GM12874 (cell line): Measurements from ENCODE around the gene R3HDM4.

Experiments
- CTCF ChIP-seq: IDR thresholded peaks from 2 replicates; pipeline ENCODE4 v1.5.1; 2011; ENCODE audit warnings: low read depth, mild to moderate bottlenecking, control low read depth, low read length, moderate library complexity; ENCODE audit not compliant: insufficient read depth

R3HDM4 gene

GRCh38 chr19:950352-951066 lies 37.5 kb upstream of the R3HDM4 start:
- TF ChIP-seq CTCF = no peak

- TF ChIP-seq CTCF = no peak
Measured at GRCh38 chr19:948842-949496, 36.0 kb upstream of the R3HDM4 start.

GRCh38 chr19:947707-948539 lies 34.9 kb upstream of the R3HDM4 start:
- no peak for TF ChIP-seq CTCF

DNA sequence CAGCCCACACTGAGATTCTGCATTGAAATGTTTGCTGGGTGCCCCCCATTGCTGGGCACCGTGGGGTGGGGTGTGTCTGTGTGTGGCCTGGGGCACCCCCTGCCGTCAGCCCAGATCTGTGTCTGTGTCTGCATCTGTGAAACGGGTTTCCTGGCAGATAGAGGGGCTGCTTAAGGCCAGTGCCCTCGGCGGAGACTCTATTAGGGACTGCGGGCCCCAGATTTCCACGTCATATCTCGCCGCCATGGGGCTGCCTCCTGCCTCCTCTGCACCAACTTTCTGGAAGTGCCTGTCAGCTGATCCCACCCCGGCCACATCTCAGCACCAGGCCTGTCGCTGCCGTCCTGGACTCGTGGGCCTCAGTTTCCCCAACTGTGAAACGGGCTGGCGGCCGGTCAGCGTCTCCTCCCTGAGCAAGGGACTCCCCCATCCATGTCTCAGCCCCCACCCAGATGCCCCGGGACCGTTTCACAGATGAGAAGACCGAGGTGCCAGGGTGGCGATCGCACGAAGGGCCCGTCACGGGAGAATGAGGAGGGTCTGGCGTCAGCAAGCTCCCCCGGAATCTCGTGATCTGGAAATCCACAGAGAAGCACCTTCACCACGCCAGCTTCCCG lies 34.2 kb upstream of the R3HDM4 start:
- TF ChIP-seq CTCF = peak; percentile 40

GRCh38 chr19:945401-946252 lies 32.6 kb upstream of the R3HDM4 start:
- no peak for TF ChIP-seq CTCF

GRCh38 chr19:944663-945241 lies 31.7 kb upstream of the R3HDM4 start:
- no peak for TF ChIP-seq CTCF
